Measurements from ENCODE around the gene TPRX2. TPM values are rescaled to one million over a fixed set of nuclear protein-coding genes. Genes with fewer than 3 reads are reported as not detected.

Gene TPRX2
- total RNA-seq, 1 donor from 2014 or later, result not detected

DNA sequence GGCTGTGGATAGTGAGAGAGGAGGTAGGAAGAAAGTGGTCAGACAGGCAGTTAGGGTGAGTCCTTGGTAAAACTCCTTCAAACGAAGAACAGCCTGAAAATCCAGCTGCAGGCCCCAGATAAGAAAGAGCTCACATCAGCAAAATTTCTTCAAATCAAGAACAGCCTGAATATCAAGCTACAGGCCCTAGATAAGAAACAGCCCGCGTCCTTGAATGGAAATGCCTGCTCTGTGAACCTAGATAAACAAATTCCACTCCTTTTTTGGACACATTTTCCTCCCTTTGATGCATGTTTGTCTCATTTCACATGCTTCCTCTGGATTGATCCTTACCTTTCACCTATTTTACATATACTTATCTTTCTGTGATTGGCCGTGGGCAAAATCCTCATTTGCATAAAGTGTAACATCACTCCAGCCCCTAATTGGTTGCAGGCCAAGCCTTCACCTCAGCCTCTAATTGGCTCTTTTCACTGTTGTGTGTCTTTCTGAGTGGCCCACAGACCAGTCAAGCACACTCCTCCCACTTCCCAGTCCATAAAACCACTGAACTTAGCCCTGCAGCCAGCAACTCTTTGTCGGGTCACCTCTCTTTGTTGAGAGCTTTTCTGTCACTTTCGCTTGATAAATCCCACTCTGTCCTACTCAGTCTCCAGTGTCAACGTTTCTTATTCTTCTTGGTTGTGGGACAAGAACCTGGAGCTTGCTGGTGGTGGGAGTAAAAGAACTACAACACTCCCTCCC, 33.1 kb downstream of the TPRX2 start:
- DNase-seq (ENCODE audit: low read depth), result no peak
- H3K27me3 ChIP-seq (ENCODE audit: control insufficient read depth, insufficient read depth, low read length), result no peaks in the 10 kb centered on the region
- TF ChIP-seq, protein P1, sequence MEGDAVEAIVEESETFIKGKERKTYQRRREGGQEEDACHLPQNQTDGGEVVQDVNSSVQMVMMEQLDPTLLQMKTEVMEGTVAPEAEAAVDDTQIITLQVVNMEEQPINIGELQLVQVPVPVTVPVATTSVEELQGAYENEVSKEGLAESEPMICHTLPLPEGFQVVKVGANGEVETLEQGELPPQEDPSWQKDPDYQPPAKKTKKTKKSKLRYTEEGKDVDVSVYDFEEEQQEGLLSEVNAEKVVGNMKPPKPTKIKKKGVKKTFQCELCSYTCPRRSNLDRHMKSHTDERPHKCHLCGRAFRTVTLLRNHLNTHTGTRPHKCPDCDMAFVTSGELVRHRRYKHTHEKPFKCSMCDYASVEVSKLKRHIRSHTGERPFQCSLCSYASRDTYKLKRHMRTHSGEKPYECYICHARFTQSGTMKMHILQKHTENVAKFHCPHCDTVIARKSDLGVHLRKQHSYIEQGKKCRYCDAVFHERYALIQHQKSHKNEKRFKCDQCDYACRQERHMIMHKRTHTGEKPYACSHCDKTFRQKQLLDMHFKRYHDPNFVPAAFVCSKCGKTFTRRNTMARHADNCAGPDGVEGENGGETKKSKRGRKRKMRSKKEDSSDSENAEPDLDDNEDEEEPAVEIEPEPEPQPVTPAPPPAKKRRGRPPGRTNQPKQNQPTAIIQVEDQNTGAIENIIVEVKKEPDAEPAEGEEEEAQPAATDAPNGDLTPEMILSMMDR (IDR thresholded peaks at IDR 0.05; ENCODE audit: insufficient read depth, low read length, poor library complexity, severe bottlenecking), result no peak
- H3K36me3 ChIP-seq (ENCODE audit: control insufficient read depth, insufficient read depth, low read length), result no peaks in the 10 kb centered on the region
- no peak overlapping the region for H3K4me3 ChIP-seq (ENCODE audit: low read depth, low read length)

DNA sequence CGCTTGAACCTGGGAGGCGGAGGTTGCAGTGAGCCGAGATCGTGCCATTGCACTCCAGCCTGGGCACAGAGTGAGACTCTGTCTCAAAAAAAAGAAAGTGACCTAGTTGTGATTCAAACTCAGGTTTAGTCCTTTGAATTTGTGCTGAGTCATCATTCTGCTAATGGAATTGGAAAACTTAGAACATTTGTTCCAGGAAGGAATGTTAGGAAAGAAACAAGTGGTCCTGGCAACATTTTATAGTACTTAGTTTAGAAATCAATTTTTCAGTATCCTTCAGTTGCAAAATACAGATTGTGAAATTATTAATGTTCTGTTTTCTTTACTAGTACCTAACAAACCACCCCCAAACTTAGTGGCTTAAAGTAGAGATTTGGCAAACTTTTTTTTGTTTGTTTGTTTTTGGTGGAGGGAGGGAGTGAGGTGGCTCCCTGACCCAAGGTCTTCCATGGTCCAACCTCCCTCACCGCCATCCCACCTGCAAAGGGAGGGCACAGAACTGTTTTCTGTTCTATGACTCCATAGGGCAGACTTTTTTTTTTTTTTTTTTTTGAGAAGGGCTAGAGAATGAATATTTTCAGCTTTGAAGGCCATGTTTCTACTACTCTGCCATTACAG, 36.2 kb downstream of the TPRX2 start:
- no peaks in the 10 kb centered on the region for H3K36me3 ChIP-seq (ENCODE audit: control insufficient read depth, insufficient read depth, low read length)
- no peaks in the 10 kb centered on the region for H3K27me3 ChIP-seq (ENCODE audit: control insufficient read depth, insufficient read depth, low read length)
- H3K4me3 ChIP-seq (ENCODE audit: low read depth, low read length), result no peak overlapping the region
- TF ChIP-seq, protein P1 (IDR thresholded peaks at IDR 0.05; ENCODE audit: insufficient read depth, low read length, poor library complexity, severe bottlenecking), result no peak
- DNase-seq (ENCODE audit: low read depth), result no peak

DNA sequence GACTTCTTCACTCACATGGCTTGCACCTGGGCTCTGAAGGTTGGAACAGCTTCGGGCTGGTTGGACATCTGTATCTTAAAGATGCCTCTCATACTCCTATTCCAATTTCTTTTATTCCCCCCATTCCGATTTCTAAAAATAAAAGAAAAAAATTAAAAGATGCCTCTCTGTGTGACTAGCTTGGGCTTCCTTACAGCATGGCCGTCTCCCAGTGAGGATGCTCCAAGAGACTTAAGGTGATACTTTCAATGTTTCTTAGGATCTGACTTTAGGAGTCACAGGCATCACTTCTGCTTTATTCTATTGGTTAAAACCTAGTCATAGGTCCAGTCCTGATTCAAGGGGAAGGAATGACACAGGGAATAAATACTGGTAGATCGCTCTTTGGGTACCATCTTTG, 37.0 kb downstream of the TPRX2 start:
- TF ChIP-seq, protein P1 (IDR thresholded peaks at IDR 0.05; ENCODE audit: insufficient read depth, low read length, poor library complexity, severe bottlenecking), result no peak
- H3K27me3 ChIP-seq (ENCODE audit: control insufficient read depth, insufficient read depth, low read length), result no peaks in the 10 kb centered on the region
- no peaks in the 10 kb centered on the region for H3K36me3 ChIP-seq (ENCODE audit: control insufficient read depth, insufficient read depth, low read length)
- no peak for DNase-seq (ENCODE audit: low read depth)
- no peak overlapping the region for H3K4me3 ChIP-seq (ENCODE audit: low read depth, low read length)

DNA sequence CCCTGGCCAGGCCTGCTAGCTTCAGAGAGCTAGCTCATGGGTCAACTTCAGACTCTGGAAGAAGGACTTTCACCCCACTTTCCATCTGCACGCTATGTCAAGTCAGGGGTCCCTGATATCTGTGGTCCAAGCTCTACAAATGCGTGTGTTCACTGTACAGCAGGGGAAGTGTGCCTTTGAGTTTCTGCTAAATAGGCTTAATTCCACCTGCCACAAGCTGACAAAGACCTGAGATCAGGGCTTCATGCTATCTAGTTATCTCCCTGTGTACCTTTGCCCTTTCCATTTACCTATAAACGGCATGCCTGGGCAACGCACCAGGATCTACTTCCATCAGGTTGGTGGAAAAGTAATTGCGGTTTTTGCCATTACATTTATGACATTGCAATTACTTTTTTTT, 37.7 kb downstream of the TPRX2 start:
- TF ChIP-seq, protein P1 (IDR thresholded peaks at IDR 0.05; ENCODE audit: insufficient read depth, low read length, poor library complexity, severe bottlenecking), result no peak
- Histone ChIP-seq H3K4me3 (ENCODE audit: low read depth, low read length) (no peak overlapping the region), H3K27me3 (ENCODE audit: control insufficient read depth, insufficient read depth, low read length) (no peaks in the 10 kb centered on the region), H3K36me3 (ENCODE audit: control insufficient read depth, insufficient read depth, low read length) (no peaks in the 10 kb centered on the region)
- DNase-seq (ENCODE audit: low read depth), result no peak

DNA sequence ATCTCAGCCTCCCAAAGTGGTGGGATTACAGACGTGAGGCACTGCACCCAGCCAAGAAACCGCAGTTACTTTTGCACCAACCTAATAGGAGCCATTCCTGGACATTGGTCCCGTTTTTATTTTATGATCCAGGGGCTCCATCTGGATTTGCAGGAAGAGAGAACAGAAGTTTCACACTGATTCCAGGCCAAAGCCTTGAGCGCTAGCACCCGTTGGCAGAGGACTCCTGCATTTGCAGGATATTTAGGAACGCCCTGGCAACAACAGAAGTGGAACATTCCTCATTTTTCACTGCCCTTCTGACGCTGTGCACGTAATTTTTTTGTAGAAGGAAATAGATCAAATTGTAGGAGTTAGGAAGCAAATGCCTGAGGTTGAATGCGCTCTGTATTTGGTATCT, 38.8 kb downstream of the TPRX2 start:
- Histone ChIP-seq H3K27me3 (ENCODE audit: control insufficient read depth, insufficient read depth, low read length) (no peaks in the 10 kb centered on the region), H3K36me3 (ENCODE audit: control insufficient read depth, insufficient read depth, low read length) (no peaks in the 10 kb centered on the region), H3K4me3 (ENCODE audit: low read depth, low read length) (no peak overlapping the region)
- TF ChIP-seq, protein P1 (IDR thresholded peaks at IDR 0.05; ENCODE audit: insufficient read depth, low read length, poor library complexity, severe bottlenecking), result no peak
- DNase-seq (ENCODE audit: low read depth), result no peak

Data from kidney epithelial cell (primary cell).